ENCODE data around the gene LITAF. TPM values are rescaled to one million over a fixed set of nuclear protein-coding genes. Genes with fewer than 3 reads are reported as not detected.

Gene LITAF
- total RNA-seq, 4 donors from 2014 or later, result 54.8 to 73.0 (median 65.3) TPM

- no peak for TF ChIP-seq EP300 (IDR thresholded peaks at IDR 0.05)
- no peak for TF ChIP-seq POLR2A (IDR thresholded peaks at IDR 0.05)
- TF ChIP-seq, protein P1, sequence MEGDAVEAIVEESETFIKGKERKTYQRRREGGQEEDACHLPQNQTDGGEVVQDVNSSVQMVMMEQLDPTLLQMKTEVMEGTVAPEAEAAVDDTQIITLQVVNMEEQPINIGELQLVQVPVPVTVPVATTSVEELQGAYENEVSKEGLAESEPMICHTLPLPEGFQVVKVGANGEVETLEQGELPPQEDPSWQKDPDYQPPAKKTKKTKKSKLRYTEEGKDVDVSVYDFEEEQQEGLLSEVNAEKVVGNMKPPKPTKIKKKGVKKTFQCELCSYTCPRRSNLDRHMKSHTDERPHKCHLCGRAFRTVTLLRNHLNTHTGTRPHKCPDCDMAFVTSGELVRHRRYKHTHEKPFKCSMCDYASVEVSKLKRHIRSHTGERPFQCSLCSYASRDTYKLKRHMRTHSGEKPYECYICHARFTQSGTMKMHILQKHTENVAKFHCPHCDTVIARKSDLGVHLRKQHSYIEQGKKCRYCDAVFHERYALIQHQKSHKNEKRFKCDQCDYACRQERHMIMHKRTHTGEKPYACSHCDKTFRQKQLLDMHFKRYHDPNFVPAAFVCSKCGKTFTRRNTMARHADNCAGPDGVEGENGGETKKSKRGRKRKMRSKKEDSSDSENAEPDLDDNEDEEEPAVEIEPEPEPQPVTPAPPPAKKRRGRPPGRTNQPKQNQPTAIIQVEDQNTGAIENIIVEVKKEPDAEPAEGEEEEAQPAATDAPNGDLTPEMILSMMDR (IDR thresholded peaks at IDR 0.05), result no peak
- Histone ChIP-seq H3K9me3 (no peaks in the 10 kb centered on the region), H3K4me1 (peaks cover 0 to 6% (median 0%) of the 10 kb centered on the region in 4 donors), H3K4me3 (no peak overlapping the region), H3K27ac (no peak overlapping the region), H3K27me3 (peaks cover 0 to 6% of the 10 kb centered on the region in 2 donors), H3K36me3 (no peaks in the 10 kb centered on the region)
- no peak for DNase-seq (ENCODE audit: low spot score in 2 of 2)
- 86 to 91% methylated on average over 11 of the region's 11 CpGs for WGBS, 2 donors
Observed at GRCh38 chr16:11528053-11528452, 58.7 kb downstream of the LITAF start.

GRCh38 chr16:11526655-11527350 is 59.9 kb downstream of the LITAF start:
- Histone ChIP-seq H3K36me3 (no peaks in the 10 kb centered on the region), H3K27me3 (peaks cover 0 to 6% of the 10 kb centered on the region in 2 donors), H3K4me3 (no peak overlapping the region), H3K4me1 (peaks cover 0 to 6% (median 0%) of the 10 kb centered on the region in 4 donors), H3K27ac (no peak overlapping the region), H3K9me3 (peaks cover 0 to 3% (median 0%) of the 10 kb centered on the region in 4 donors)
- TF ChIP-seq EP300 (IDR thresholded peaks at IDR 0.05) (no peak), POLR2A (IDR thresholded peaks at IDR 0.05) (no peak)
- TF ChIP-seq, protein P1 (IDR thresholded peaks at IDR 0.05), result no peak
- 28 to 31% methylated on average over 18 of the region's 18 CpGs for WGBS, 2 donors
- no peak for DNase-seq (ENCODE audit: low spot score in 2 of 2)

- peaks cover 0 to 6% (median 0%) of the 10 kb centered on the region in 4 donors for H3K4me1 ChIP-seq
- no peak overlapping the region for H3K27ac ChIP-seq
- H3K4me3 ChIP-seq, result no peak overlapping the region
- peaks cover 0 to 5% (median 0%) of the 10 kb centered on the region in 3 donors for H3K36me3 ChIP-seq
- peaks cover 0 to 15% (median 5%) of the 10 kb centered on the region in 4 donors for H3K9me3 ChIP-seq
- 86 to 88% methylated on average over 6 of the region's 6 CpGs for WGBS, 2 donors
- TF ChIP-seq EP300 (IDR thresholded peaks at IDR 0.05) (no peak), POLR2A (IDR thresholded peaks at IDR 0.05) (no peak)
- TF ChIP-seq, protein P1 (IDR thresholded peaks at IDR 0.05), result no peak
- peaks cover 0 to 6% of the 10 kb centered on the region in 2 donors for H3K27me3 ChIP-seq
- DNase-seq (ENCODE audit: low spot score in 2 of 2), result no peak
Observed at GRCh38 chr16:11524098-11524760, 62.5 kb downstream of the LITAF start.

- H3K9me3 ChIP-seq, result peaks cover 0 to 15% (median 5%) of the 10 kb centered on the region in 4 donors
- TF ChIP-seq, protein P1 (IDR thresholded peaks at IDR 0.05), result no peak
- TF ChIP-seq EP300 (IDR thresholded peaks at IDR 0.05) (no peak), POLR2A (IDR thresholded peaks at IDR 0.05) (no peak)
- H3K27me3 ChIP-seq, result no peaks in the 10 kb centered on the region
- H3K4me1 ChIP-seq, result no peaks in the 10 kb centered on the region
- peaks cover 0 to 5% (median 0%) of the 10 kb centered on the region in 3 donors for H3K36me3 ChIP-seq
- no peak overlapping the region for H3K4me3 ChIP-seq
- DNase-seq (ENCODE audit: low spot score in 2 of 2), result no peak
- WGBS, 2 donors, result 84 to 94% methylated on average over 1 of the region's 1 CpG
- no peak overlapping the region for H3K27ac ChIP-seq
Observed at GRCh38 chr16:11521055-11521454, 65.7 kb downstream of the LITAF start.

DNA sequence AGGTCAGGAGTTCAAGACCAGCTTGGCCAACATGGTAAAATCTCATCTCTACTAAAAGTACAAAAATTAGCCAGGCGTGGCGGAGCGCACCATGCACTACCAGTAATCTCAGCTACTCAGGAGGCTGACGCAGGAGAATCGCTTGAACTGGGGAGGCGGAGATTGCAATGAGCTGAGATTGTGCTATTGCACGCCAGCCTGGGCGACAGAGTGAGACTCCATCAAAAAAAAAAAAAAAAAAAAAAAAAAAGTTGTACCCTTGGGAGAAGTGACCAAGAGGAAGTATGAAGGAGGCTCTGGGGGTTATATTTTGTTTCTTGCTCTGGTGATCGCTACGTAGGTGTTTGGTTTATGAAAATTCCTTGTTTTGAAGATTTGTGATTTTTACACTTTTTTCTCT is 66.3 kb downstream of the LITAF start:
- Histone ChIP-seq H3K27me3 (no peaks in the 10 kb centered on the region), H3K36me3 (peaks cover 0 to 5% (median 0%) of the 10 kb centered on the region in 3 donors), H3K4me1 (no peaks in the 10 kb centered on the region), H3K4me3 (no peak overlapping the region), H3K27ac (no peak overlapping the region), H3K9me3 (peaks cover 0 to 15% (median 5%) of the 10 kb centered on the region in 4 donors)
- WGBS, 2 donors, result 92 to 93% methylated on average over 10 of the region's 10 CpGs
- no peak for DNase-seq (ENCODE audit: low spot score in 2 of 2)
- TF ChIP-seq POLR2A (IDR thresholded peaks at IDR 0.05), result no peak
- no peak for TF ChIP-seq EP300 (IDR thresholded peaks at IDR 0.05)
- TF ChIP-seq, protein P1 (IDR thresholded peaks at IDR 0.05), result no peak
